HEK293 (cell line): ENCODE measurements around the gene PRKCE.

Experiments used
- FEZF1 ChIP-seq: fragments of 450-650 bp; formaldehyde crosslinking; IDR thresholded peaks from 2 replicates; pipeline ENCODE4 v1.5.1; 2016; ENCODE audit warnings: missing biosample characterization, missing genetic modification characterization
- GLI4 ChIP-seq: fragments of 450-650 bp; formaldehyde crosslinking; IDR thresholded peaks from 2 replicates; pipeline ENCODE4 v1.5.1; 2016; ENCODE audit warnings: missing biosample characterization, missing genetic modification characterization
- HIC1 ChIP-seq: fragments of 450-650 bp; formaldehyde crosslinking; IDR thresholded peaks from 2 replicates; pipeline ENCODE4 v1.5.1; 2016; ENCODE audit warnings: missing biosample characterization, missing genetic modification characterization
- INSM2 ChIP-seq: fragments of 450-650 bp; formaldehyde crosslinking; IDR thresholded peaks from 2 replicates; pipeline ENCODE4 v1.5.1; 2016; ENCODE audit warnings: missing biosample characterization, missing genetic modification characterization
- KLF8 ChIP-seq: fragments of 450-650 bp; formaldehyde crosslinking; IDR thresholded peaks from 2 replicates; pipeline ENCODE4 v1.5.1; 2016; ENCODE audit warnings: missing biosample characterization, missing genetic modification characterization
- OSR2 ChIP-seq: fragments of 450-650 bp; formaldehyde crosslinking; IDR thresholded peaks from 2 replicates; pipeline ENCODE4 v1.5.1; 2016; ENCODE audit warnings: missing biosample characterization, missing genetic modification characterization
- SCRT2 ChIP-seq: fragments of 450-650 bp; formaldehyde crosslinking; IDR thresholded peaks from 2 replicates; pipeline ENCODE4 v1.5.1; 2016; ENCODE audit warnings: missing biosample characterization, missing genetic modification characterization
- SP2 ChIP-seq: fragments of 450-650 bp; formaldehyde crosslinking; IDR thresholded peaks from 2 replicates; pipeline ENCODE4 v1.5.1; 2016; ENCODE audit warnings: missing biosample characterization, missing genetic modification characterization
- SP7 ChIP-seq: fragments of 450-650 bp; formaldehyde crosslinking; IDR thresholded peaks from 2 replicates; pipeline ENCODE4 v1.5.1; 2016; ENCODE audit warnings: missing biosample characterization, missing genetic modification characterization
- YY1 ChIP-seq: fragments of 450-650 bp; formaldehyde crosslinking; IDR thresholded peaks from 2 replicates; pipeline ENCODE4 v1.5.1; 2018; ENCODE audit warnings: missing biosample characterization, missing genetic modification characterization
- ZBTB10 ChIP-seq: fragments of 450-650 bp; formaldehyde crosslinking; IDR thresholded peaks from 2 replicates; pipeline ENCODE4 v1.5.1; 2016; ENCODE audit warnings: missing biosample characterization, missing genetic modification characterization
- ZBTB44 ChIP-seq: fragments of 450-650 bp; IDR thresholded peaks from 2 replicates; pipeline ENCODE4 v1.5.1; 2018; ENCODE audit warnings: missing biosample characterization, mild to moderate bottlenecking, missing genetic modification characterization
- ZEB2 ChIP-seq: fragments of 450-650 bp; formaldehyde crosslinking; IDR thresholded peaks from 2 replicates; pipeline ENCODE4 v1.5.1; 2016; ENCODE audit warnings: missing biosample characterization, missing genetic modification characterization
- ZFP69B ChIP-seq: fragments of 450-650 bp; formaldehyde crosslinking; IDR thresholded peaks from 2 replicates; pipeline ENCODE4 v1.5.1; 2016; ENCODE audit warnings: missing biosample characterization, missing genetic modification characterization
- ZNF10 ChIP-seq: fragments of 450-650 bp; formaldehyde crosslinking; IDR thresholded peaks from 2 replicates; pipeline ENCODE4 v1.5.1; 2017; ENCODE audit warnings: missing biosample characterization, missing genetic modification characterization
- ZNF140 ChIP-seq: fragments of 450-650 bp; formaldehyde crosslinking; IDR thresholded peaks from 2 replicates; pipeline ENCODE4 v1.5.1; 2016; ENCODE audit warnings: missing biosample characterization, missing genetic modification characterization
- ZNF174 ChIP-seq: fragments of 450-650 bp; formaldehyde crosslinking; IDR thresholded peaks from 2 replicates; pipeline ENCODE4 v1.5.0; 2017; ENCODE audit warnings: missing biosample characterization, mild to moderate bottlenecking, missing genetic modification characterization
- ZNF184 ChIP-seq: fragments of 450-650 bp; IDR thresholded peaks from 2 replicates; pipeline ENCODE4 v1.5.1; 2018; ENCODE audit warnings: missing biosample characterization, mild to moderate bottlenecking, missing genetic modification characterization
- ZNF211 ChIP-seq: fragments of 450-650 bp; formaldehyde crosslinking; IDR thresholded peaks from 2 replicates; pipeline ENCODE4 v1.5.1; 2016; ENCODE audit warnings: low read depth, missing biosample characterization, missing genetic modification characterization
- ZNF266 ChIP-seq: fragments of 450-650 bp; formaldehyde crosslinking; IDR thresholded peaks from 2 replicates; pipeline ENCODE4 v1.5.1; 2016; ENCODE audit warnings: missing biosample characterization, missing genetic modification characterization, low read depth
- ZNF394 ChIP-seq: fragments of 450-650 bp; formaldehyde crosslinking; IDR thresholded peaks from 2 replicates; pipeline ENCODE4 v1.5.1; 2016; ENCODE audit warnings: missing biosample characterization, missing genetic modification characterization, mild to moderate bottlenecking, moderate library complexity, borderline replicate concordance
- ZNF416 ChIP-seq: fragments of 450-650 bp; formaldehyde crosslinking; IDR thresholded peaks from 2 replicates; pipeline ENCODE4 v1.5.1; 2016; ENCODE audit warnings: missing biosample characterization, missing genetic modification characterization
- ZNF555 ChIP-seq: fragments of 450-650 bp; formaldehyde crosslinking; conservative IDR thresholded peaks from 2 replicates; pipeline ENCODE4 v1.5.1; 2017; ENCODE audit warnings: missing biosample characterization, mild to moderate bottlenecking, missing genetic modification characterization, inconsistent platforms
- ZNF558 ChIP-seq: fragments of 450-650 bp; formaldehyde crosslinking; IDR thresholded peaks from 2 replicates; pipeline ENCODE4 v1.5.1; 2016; ENCODE audit warnings: missing biosample characterization, missing genetic modification characterization
- ZNF596 ChIP-seq: fragments of 450-650 bp; IDR thresholded peaks from 2 replicates; pipeline ENCODE4 v1.5.0; 2018; ENCODE audit warnings: missing biosample characterization, mild to moderate bottlenecking, missing genetic modification characterization, moderate library complexity
- ZNF654 ChIP-seq: fragments of 450-650 bp; formaldehyde crosslinking; IDR thresholded peaks from 2 replicates; pipeline ENCODE4 v1.5.1; 2016; ENCODE audit warnings: low read depth, missing biosample characterization, missing genetic modification characterization
- ZNF660 ChIP-seq: fragments of 450-650 bp; IDR thresholded peaks from 2 replicates; pipeline ENCODE4 v1.5.1; 2018; ENCODE audit warnings: missing biosample characterization, mild to moderate bottlenecking, missing genetic modification characterization
- ZNF692 ChIP-seq: fragments of 450-650 bp; formaldehyde crosslinking; IDR thresholded peaks from 2 replicates; pipeline ENCODE4 v1.5.1; 2016; ENCODE audit warnings: missing biosample characterization, missing genetic modification characterization
- ZNF792 ChIP-seq: fragments of 450-650 bp; formaldehyde crosslinking; IDR thresholded peaks from 2 replicates; pipeline ENCODE4 v1.5.1; 2016; ENCODE audit warnings: missing biosample characterization, missing genetic modification characterization
- ZNF843 ChIP-seq: fragments of 450-650 bp; formaldehyde crosslinking; IDR thresholded peaks from 2 replicates; pipeline ENCODE4 v1.5.1; 2016; ENCODE audit warnings: missing biosample characterization, missing genetic modification characterization
- ZSCAN18 ChIP-seq: fragments of 450-650 bp; formaldehyde crosslinking; IDR thresholded peaks from 2 replicates; pipeline ENCODE4 v1.5.1; 2016; ENCODE audit warnings: missing biosample characterization, missing genetic modification characterization

Gene PRKCE

GRCh38 chr2:45964223-45964841 lies 312.9 kb downstream of the PRKCE start (continued):
- no peak for TF ChIP-seq ZNF394
- no peak for TF ChIP-seq ZBTB44 (tag by site-specific recombination)
- peak; percentile 87 for TF ChIP-seq ZNF692
- TF ChIP-seq GLI4 (tag by site-specific recombination) = no peak
- no peak for TF ChIP-seq YY1 (tag by site-specific recombination)
- no peak for TF ChIP-seq ZNF596 (tag by site-specific recombination)
- no peak for TF ChIP-seq ZNF266
- TF ChIP-seq ZNF174 = no peak
- no peak for TF ChIP-seq ZNF10
- no peak for TF ChIP-seq ZNF140
- TF ChIP-seq ZBTB10 (tag by site-specific recombination) = no peak
- TF ChIP-seq ZEB2 = 0 out of 2 replicates have a peak, but pooled peaks have one; percentile 32
- TF ChIP-seq SCRT2 = no peak
- TF ChIP-seq ZNF558 (tag by site-specific recombination) = no peak
- no peak for TF ChIP-seq ZNF555 (tag by site-specific recombination)
- TF ChIP-seq FEZF1 = 0 out of 2 replicates have a peak, but pooled peaks have one; percentile 14
- TF ChIP-seq ZNF416 (tag by site-specific recombination) = no peak
- 0 out of 2 replicates have a peak, but pooled peaks have one; percentile 23 for TF ChIP-seq ZNF843 (tag by site-specific recombination)
- no peak for TF ChIP-seq KLF8
- peak; percentile 46; the same call in 1 of the 2 replicates for TF ChIP-seq SP7 (tag by site-specific recombination)
- TF ChIP-seq INSM2 (tag by site-specific recombination) = no peak
- no peak for TF ChIP-seq ZNF184
- no peak for TF ChIP-seq SP2 (tag by site-specific recombination)
- TF ChIP-seq OSR2 = peak; percentile 85
- no peak for TF ChIP-seq ZNF654 (tag by site-specific recombination)
- peak; percentile 12; the same call in 1 of the 2 replicates for TF ChIP-seq ZFP69B (tag by site-specific recombination)
- TF ChIP-seq ZSCAN18 = no peak
- TF ChIP-seq HIC1 = no peak
- TF ChIP-seq ZNF660 (tag by site-specific recombination) = peak; percentile 55; the same call in 1 of the 2 replicates
- no peak for TF ChIP-seq ZNF792 (tag by site-specific recombination)
- no peak for TF ChIP-seq ZNF211 (tag by site-specific recombination)
